ENCODE results near the gene DPY19L3. TPM values are rescaled to one million over a fixed set of nuclear protein-coding genes. Genes with fewer than 3 reads are reported as not detected.
"Not testable (repeated sequence)": the region's sequence is repeated elsewhere in the genome, so short reads cannot be mapped to it uniquely, and the experiment has no call there.

DPY19L3 gene
- total RNA-seq, 1 donor from 2014 or later: 29.8 TPM

DNA sequence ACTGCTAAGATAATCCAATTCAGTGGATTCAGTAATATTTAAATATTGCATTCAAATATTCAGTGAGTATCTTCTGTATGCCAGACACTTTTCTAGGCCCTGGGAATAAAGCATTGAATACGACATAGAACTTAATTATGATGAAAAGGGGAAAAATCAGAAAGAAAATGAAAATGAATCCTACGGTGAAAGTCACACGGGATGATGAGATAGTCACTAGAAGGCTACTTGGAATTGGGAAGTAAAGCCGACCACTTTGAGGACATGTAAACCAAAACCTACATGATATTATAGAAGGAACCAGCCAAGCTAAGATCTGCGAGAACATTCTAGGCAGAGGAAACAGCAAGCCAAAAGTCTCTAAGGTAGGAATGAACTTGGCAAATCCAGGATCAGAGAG lies 10.1 kb downstream of the DPY19L3 start:
- DNase-seq (no peak), ATAC-seq (ENCODE audit: low read depth) (no peak)
- Mint-ChIP-seq H3K4me3 (no peak overlapping the region), H3K9me3 (no peaks in the 10 kb centered on the region), H3K27ac (no peak overlapping the region), H3K27me3 (no peaks in the 10 kb centered on the region), H3K36me3 (ENCODE audit: low read depth) (peaks cover 48% of the 10 kb centered on the region), H3K4me1 (no peaks in the 10 kb centered on the region)
- ChIA-PET POLR2A (no interaction called here), CTCF (no interaction called here)
- intact Hi-C loops (cut with micrococcal nuclease): no loop called here
- TF ChIP-seq, protein P1, sequence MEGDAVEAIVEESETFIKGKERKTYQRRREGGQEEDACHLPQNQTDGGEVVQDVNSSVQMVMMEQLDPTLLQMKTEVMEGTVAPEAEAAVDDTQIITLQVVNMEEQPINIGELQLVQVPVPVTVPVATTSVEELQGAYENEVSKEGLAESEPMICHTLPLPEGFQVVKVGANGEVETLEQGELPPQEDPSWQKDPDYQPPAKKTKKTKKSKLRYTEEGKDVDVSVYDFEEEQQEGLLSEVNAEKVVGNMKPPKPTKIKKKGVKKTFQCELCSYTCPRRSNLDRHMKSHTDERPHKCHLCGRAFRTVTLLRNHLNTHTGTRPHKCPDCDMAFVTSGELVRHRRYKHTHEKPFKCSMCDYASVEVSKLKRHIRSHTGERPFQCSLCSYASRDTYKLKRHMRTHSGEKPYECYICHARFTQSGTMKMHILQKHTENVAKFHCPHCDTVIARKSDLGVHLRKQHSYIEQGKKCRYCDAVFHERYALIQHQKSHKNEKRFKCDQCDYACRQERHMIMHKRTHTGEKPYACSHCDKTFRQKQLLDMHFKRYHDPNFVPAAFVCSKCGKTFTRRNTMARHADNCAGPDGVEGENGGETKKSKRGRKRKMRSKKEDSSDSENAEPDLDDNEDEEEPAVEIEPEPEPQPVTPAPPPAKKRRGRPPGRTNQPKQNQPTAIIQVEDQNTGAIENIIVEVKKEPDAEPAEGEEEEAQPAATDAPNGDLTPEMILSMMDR (IDR thresholded peaks at IDR 0.05): no peak

DNA sequence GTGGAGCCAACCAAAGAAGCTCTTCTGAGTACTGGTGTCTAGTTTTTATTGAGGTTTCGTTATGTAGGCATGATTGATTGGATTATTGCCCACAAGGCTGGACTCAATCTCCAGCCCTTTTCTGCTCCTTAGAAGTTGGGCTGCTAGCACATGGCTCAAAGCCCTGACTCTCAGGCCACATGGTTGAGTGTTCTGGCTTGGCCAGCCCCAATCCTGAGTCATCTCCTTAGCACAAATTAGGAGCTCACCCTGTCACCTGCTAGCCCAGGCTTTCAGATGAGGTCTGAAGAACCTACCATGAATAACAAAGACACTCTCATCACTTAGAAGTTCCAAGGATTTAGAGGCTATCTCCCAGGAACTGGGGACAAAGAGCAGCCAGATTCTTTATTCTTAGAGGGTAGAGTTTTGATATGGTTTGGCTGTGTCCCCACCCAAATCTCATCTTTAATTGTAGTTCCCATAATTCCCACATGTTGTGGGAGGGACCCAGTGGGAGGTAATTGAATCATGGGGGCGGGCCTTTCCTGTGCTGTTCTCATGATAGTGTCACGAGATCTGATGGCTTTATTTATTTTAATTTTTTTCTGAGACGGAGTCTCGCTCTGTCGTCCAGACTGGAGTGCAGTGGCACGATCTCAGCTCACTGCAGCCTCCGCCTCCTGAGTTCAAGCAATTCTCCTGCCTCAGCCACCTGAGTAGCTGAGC lies 11.3 kb downstream of the DPY19L3 start:
- ChIA-PET CTCF (no interaction called here), POLR2A (no interaction called here)
- TF ChIP-seq, protein P1 (IDR thresholded peaks at IDR 0.05): no peak

GRCh38 chr19:32418155-32418554 lies 12.6 kb downstream of the DPY19L3 start:
- POLR2A ChIA-PET: no interaction called here
- no peaks in the 10 kb centered on the region for H3K9me3 Mint-ChIP-seq
- H3K27me3 Mint-ChIP-seq: no peaks in the 10 kb centered on the region

More for the DNA sequence above, 11.3 kb downstream of the DPY19L3 start:
- DNase-seq: no peak
- peaks cover 6% of the 10 kb centered on the region for H3K4me1 Mint-ChIP-seq
- no peaks in the 10 kb centered on the region for H3K27me3 Mint-ChIP-seq
- no peak overlapping the region for H3K4me3 Mint-ChIP-seq
- no peaks in the 10 kb centered on the region for H3K9me3 Mint-ChIP-seq
- ATAC-seq (ENCODE audit: low read depth): no peak
- H3K27ac Mint-ChIP-seq: no peak overlapping the region
- intact Hi-C loops (cut with micrococcal nuclease): no loop called here
- peaks cover 40% of the 10 kb centered on the region for H3K36me3 Mint-ChIP-seq (ENCODE audit: low read depth)

DNA sequence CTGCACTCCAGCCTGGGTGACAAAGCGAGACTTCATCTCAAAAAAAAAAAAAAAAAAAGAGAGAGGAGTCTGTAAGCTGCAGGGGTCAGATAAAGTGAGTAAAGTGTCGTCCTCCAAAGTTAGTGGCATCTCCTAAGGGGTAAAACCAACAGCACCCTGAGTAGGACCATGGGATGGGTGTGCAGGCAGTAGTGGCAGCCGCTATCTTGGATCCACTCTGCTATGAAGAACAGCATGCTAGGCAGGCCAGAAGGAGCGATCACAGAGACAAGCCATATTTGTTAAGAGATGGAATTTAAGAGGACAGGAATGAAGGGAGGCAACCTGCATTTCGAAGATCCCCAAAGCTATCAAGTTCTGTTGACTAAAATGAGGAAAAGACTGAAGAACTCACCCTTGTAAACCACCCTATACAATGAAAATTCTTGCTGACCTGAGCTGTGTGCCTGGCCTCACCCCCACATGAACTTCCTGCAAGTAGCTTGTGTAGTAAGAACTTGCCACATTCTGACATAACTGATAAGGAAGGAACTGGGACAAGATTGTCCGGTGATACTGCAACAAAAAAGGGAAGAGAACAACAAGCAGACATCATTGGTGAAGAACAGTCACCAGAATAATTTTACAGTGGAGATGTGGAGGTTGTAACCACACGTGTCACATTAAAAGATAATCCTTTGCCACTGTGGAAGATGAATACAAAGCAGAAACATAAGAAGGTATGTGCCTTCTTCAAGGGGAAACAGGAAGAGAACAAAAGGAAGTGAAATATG lies 16.2 kb downstream of the DPY19L3 start:
- H3K27me3 Mint-ChIP-seq: no peaks in the 10 kb centered on the region
- no peak for DNase-seq
- ChIA-PET CTCF (no interaction called here), POLR2A (interaction anchor here (1.1 kb wide), 1 partner anchor 16 kb away, joined by 8 read pairs; the partner anchor contains the start of gene DPY19L3)
- TF ChIP-seq, protein P1 (IDR thresholded peaks at IDR 0.05): no peak
- intact Hi-C loops (cut with micrococcal nuclease): no loop called here
- no peak for ATAC-seq (ENCODE audit: low read depth)
- no peaks in the 10 kb centered on the region for H3K9me3 Mint-ChIP-seq
- H3K4me3 Mint-ChIP-seq: peak overlapping the region; percentile 12
- peaks cover 16% of the 10 kb centered on the region for H3K4me1 Mint-ChIP-seq
- H3K36me3 Mint-ChIP-seq (ENCODE audit: low read depth): peaks cover 14% of the 10 kb centered on the region
- peak overlapping the region; percentile 79 for H3K27ac Mint-ChIP-seq

More at GRCh38 chr19:32418155-32418554, 12.6 kb downstream of the DPY19L3 start:
- DNase-seq (no peak), ATAC-seq (ENCODE audit: low read depth) (no peak)
- CTCF ChIA-PET: no interaction called here
- intact Hi-C loops (cut with micrococcal nuclease): no loop called here
- Mint-ChIP-seq H3K36me3 (ENCODE audit: low read depth) (peaks cover 33% of the 10 kb centered on the region), H3K4me1 (peaks cover 16% of the 10 kb centered on the region), H3K4me3 (no peak overlapping the region), H3K27ac (no peak overlapping the region)
- TF ChIP-seq, protein P1 (IDR thresholded peaks at IDR 0.05): no peak

DNA sequence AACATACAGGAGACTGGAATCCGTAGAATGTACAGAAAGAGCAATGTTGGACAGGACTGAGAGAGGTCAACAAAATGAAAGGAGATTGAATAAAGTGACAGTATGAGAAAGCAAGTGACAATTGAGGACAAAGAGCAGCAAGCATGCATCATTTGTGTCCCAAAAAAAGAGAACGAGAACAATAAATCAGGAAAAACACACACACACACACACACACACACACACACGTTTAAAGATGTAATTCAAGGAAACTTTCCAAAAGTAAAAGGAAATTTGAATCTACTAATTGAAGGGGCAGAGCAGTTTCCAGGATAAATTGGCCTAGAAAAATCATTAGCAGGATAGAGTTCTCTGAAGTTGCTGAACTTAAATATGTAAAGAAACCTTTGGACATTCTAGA lies 16.9 kb downstream of the DPY19L3 start:
- Mint-ChIP-seq H3K4me1 (peaks cover 16% of the 10 kb centered on the region), H3K27ac (peak overlapping the region; percentile 79), H3K9me3 (no peaks in the 10 kb centered on the region), H3K27me3 (no peaks in the 10 kb centered on the region), H3K36me3 (ENCODE audit: low read depth) (peaks cover 14% of the 10 kb centered on the region), H3K4me3 (peak overlapping the region; percentile 12)
- ChIA-PET CTCF (no interaction called here), POLR2A (interaction anchor here (1.1 kb wide), 1 partner anchor 17 kb away, joined by 8 read pairs; the partner anchor contains the start of gene DPY19L3)
- ATAC-seq (ENCODE audit: low read depth): no peak
- TF ChIP-seq, protein P1 (IDR thresholded peaks at IDR 0.05): no peak
- intact Hi-C loops (cut with micrococcal nuclease): no loop called here
- DNase-seq: no peak

DNA sequence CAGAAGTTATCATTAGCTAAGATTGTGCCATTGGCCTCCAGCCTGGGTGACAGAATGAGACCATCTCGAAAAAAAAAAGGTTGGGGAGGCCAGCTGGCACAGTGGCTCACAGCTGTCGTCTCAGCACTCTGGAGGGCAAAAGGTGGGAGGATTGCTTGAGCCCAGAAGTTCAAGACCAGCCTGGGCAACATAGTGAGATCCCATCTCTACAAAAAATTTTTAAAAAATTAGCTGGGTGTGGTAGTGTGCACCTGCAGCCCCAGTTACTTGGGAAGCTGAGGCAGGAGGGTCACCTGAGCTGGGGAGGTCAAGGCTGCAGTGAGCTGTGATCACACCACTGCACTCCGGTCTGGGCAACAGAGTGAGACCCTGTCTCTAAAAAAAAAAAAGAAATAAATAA lies 18.4 kb downstream of the DPY19L3 start:
- Mint-ChIP-seq H3K36me3 (ENCODE audit: low read depth) (peaks cover 21% of the 10 kb centered on the region), H3K4me1 (peaks cover 16% of the 10 kb centered on the region)
- CTCF ChIA-PET; H3K4me3 Mint-ChIP-seq; DNase-seq; ATAC-seq (ENCODE audit: low read depth); H3K9me3 Mint-ChIP-seq; H3K27ac Mint-ChIP-seq; intact Hi-C loops (cut with micrococcal nuclease); H3K27me3 Mint-ChIP-seq: not testable (repeated sequence)
- POLR2A ChIA-PET: interaction anchor here (0.5 to 1.9 kb wide), 2 partner anchors 14 to 18 kb away, joined by 4 to 6 read pairs; partner anchors contain the start of gene DPY19L3

All from activated B cell treated with CpG ODN at 0.5 μM for 24 hours (primary cell).